Right cardiac atrium (tissue), 5 donors: Measurements from ENCODE around the gene VTCN1. TPM values are rescaled to one million over a fixed set of nuclear protein-coding genes. Genes with fewer than 3 reads are reported as not detected.

Source experiments
- ATAC-seq, 2 donors: fragments of 200-7000 bp; cut with Tn5 transposase; one replicate each; pipeline versions ENCODE4 v1.8.0 to v1.9.1; 2020; ENCODE audit warnings: moderate library complexity in 2 of 2, mild to moderate bottlenecking in 1 of 2
- DNase-seq, 3 donors: peaks; one replicate each; pipeline ENCODE4 v3.0.0-alpha.2; 2020
- H3K27ac ChIP-seq: one replicate; pipeline ENCODE4 v1.5.1; 2013; ENCODE audit warnings: mild to moderate bottlenecking, low read length, control low read depth, moderate library complexity
- H3K27me3 ChIP-seq: one replicate; pipeline ENCODE4 v1.6.1; 2013; ENCODE audit not compliant: control insufficient read depth, insufficient read depth
- H3K4me1 ChIP-seq: one replicate; pipeline ENCODE4 v1.6.1; 2013; ENCODE audit warnings: low read length; ENCODE audit not compliant: control insufficient read depth, insufficient read depth
- H3K4me3 ChIP-seq: one replicate; pipeline ENCODE4 v1.5.1; 2013; ENCODE audit warnings: low read length, control low read depth
- H3K9me3 ChIP-seq: one replicate; pipeline ENCODE4 v1.6.1; 2013; ENCODE audit warnings: low read length; ENCODE audit not compliant: control insufficient read depth
- WGBS: extraction: QIAGEN DNeasy Blood & Tissue Kit; methylation state at CpG from one replicate; pipeline ENCODE4 v1.1.7; 2013; 5-methylcytosine and 5-hydroxymethylcytosine counted together
- intact Hi-C, 4 donors: fragments of 100-400 bp; cut with DNase I; formaldehyde crosslinking; loops; one replicate each; pipeline versions ENCODE4 v1.11.0 to v1.14.0; 2022 to 2023
- polyA plus RNA-seq: library from polyadenylated mRNA; stranded (reverse); fragments of 200-250 nt; gene quantifications from one replicate; pipeline ENCODE4 v1.2.3, GENCODE V29; 2013
- total RNA-seq, 4 donors: library from RNA; stranded (reverse); fragmentation: NEBNext Ultra II Directional; extraction: Animal tissue kit (Norgen Biotek cat#: 25700); gene quantifications; one replicate each; pipeline ENCODE4 v1.2.1, GENCODE V29; 2021
- donor health status: healthy with polysubstance abuse.
- donor health status: DM: no; HTN: yes; CAD: no.
- donor health status: DM: no; HTN: no; CAD: no.
- donor health status: DM: no; HTN: yes; CAD: no; lungs with severe emphysema.
- donor health status: DM: yes; HTN: yes; CAD: no.

VTCN1 gene
- total and polyA plus RNA-seq, 5 donors, result 0.05 to 0.25 (median 0.11) TPM; not detected in 2

GRCh38 chr1:117180147-117180967 lies 30.4 kb downstream of the VTCN1 start:
- peak overlapping the region; percentile 27 for H3K27ac ChIP-seq
- peak in 1 of 2 donors; percentile 48 for ATAC-seq
- 72% methylated on average over 5 of the region's 5 CpGs for WGBS
- peaks cover 6% of the 10 kb centered on the region for H3K4me1 ChIP-seq
- H3K9me3 ChIP-seq, result no peaks in the 10 kb centered on the region
- no peaks in the 10 kb centered on the region for H3K27me3 ChIP-seq
- no peak for DNase-seq
- no peak overlapping the region for H3K4me3 ChIP-seq
- intact Hi-C loops, result loop anchor here in 1 of 4 donors (10.0 kb wide), 1 partner anchor 54 kb away; no protein-coding TSS in a partner anchor

DNA sequence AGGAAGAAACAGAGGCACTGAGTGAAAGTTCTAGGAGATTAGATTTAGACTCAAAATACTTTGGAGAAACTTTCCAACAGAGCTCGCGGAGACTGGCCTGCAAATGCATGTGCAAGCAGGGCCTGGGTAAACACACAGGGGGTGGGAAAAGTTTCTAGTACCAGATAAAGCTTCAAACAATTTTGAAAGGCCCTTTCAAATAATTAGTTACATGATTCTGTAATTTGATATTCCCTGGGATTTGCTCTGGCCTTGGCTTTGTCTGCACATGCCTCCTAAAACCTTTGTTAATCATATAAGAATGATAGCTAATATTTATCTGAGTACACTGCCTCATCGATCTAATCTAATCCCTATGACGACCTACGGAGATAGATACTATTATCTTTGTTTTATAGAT lies 31.3 kb downstream of the VTCN1 start:
- Histone ChIP-seq H3K9me3 (no peaks in the 10 kb centered on the region), H3K4me1 (peaks cover 6% of the 10 kb centered on the region), H3K27ac (no peak overlapping the region), H3K27me3 (no peaks in the 10 kb centered on the region), H3K4me3 (no peak overlapping the region)
- 45% methylated on average over 5 of the region's 5 CpGs for WGBS
- no peak for ATAC-seq
- intact Hi-C loops, result no loop called here
- DNase-seq, result no peak

DNA sequence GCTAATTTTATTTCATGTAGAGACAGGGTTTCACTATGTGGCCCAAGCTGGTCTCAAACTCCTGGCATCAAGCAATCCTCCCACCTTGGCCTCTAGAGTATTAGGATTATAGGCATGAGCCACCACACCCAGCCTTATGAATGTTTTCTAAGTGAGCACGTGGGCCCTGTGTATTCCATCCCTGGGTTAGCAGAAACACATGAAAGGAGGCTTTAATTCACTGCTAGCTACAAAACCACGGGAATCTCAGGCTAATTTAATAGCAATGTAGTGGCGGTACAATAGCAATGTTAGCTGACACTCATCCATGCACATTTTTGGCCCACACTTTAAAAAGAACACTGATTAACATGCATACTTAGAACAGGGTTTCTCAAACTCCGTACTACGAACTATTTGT lies 32.0 kb downstream of the VTCN1 start:
- H3K9me3 ChIP-seq, result no peaks in the 10 kb centered on the region
- DNase-seq (no peak), ATAC-seq (no peak)
- H3K27ac ChIP-seq, result peak overlapping the region; percentile 12
- intact Hi-C loops, result no loop called here
- WGBS, result 64% methylated on average over 5 of the region's 5 CpGs
- H3K4me3 ChIP-seq, result no peak overlapping the region
- H3K27me3 ChIP-seq, result no peaks in the 10 kb centered on the region
- H3K4me1 ChIP-seq, result peaks cover 6% of the 10 kb centered on the region

DNA sequence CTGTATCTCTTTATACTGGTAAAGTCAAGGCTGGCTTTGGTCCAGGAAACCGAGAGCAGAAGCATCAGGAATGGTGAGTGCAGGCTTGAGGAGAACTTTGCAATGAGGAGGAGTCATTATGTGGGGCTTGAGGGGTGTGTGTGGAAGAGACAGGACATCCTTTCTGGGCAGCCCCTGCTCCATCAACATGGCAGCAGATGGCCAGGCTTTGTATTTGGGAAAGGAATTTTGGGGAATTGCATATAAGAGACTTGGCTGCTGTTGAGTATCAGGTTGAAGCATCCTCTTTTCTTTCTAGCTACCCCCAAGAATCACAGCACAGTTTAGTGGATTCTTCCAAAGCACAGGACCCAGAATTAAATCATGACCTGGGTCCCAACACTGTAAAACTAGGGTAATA lies 33.4 kb downstream of the VTCN1 start:
- 38% methylated on average over 1 of the region's 1 CpG for WGBS
- ATAC-seq (no peak), DNase-seq (no peak)
- intact Hi-C loops, result no loop called here
- Histone ChIP-seq H3K4me1 (peaks cover 6% of the 10 kb centered on the region), H3K9me3 (no peaks in the 10 kb centered on the region), H3K27me3 (no peaks in the 10 kb centered on the region), H3K4me3 (no peak overlapping the region), H3K27ac (no peak overlapping the region)

DNA sequence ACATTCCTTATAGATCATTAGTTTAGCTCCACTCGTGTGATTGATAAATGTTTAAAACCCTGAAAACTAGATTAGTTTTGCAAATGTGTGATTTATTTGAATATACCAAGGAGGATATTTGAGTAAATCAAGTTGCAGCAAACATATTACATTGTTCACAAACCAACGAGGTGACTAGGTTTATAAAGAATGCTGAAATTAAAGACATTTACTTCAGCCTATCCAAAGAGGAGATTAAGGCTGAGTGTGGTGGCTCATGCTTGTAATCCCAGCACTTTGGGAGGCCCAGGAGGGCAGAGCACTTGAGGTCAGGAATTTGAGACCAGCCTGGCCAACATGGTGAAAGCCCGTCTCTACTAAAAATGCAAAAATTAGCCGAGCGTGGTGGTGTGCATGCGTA lies 34.1 kb downstream of the VTCN1 start:
- no peak for ATAC-seq
- H3K9me3 ChIP-seq, result no peaks in the 10 kb centered on the region
- DNase-seq, result no peak
- WGBS, result 87% methylated on average over 6 of the region's 6 CpGs
- H3K27ac ChIP-seq, result no peak overlapping the region
- intact Hi-C loops, result no loop called here
- H3K27me3 ChIP-seq, result no peaks in the 10 kb centered on the region
- H3K4me3 ChIP-seq, result no peak overlapping the region
- peaks cover 6% of the 10 kb centered on the region for H3K4me1 ChIP-seq

DNA sequence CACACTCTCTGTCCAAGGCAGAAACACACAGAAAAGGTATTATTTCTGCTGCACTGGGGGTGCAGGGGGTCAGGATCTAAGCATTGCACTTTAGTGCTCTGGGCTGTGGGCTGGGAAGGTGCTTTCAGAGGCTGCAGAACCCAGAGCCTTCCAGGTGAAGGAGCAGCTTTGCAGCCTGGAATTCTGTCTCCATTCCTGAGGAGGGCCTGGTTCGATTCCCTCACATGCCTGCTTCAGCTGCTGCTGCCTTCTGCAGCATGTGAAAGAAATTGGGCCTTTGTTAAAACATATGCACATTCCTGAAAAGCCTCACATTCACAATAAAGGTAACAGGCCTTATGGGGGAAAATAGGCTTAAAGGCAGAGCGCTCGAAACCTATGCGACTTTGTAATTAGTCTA lies 35.9 kb downstream of the VTCN1 start:
- H3K4me3 ChIP-seq, result no peak overlapping the region
- no peak overlapping the region for H3K27ac ChIP-seq
- intact Hi-C loops, result no loop called here
- peaks cover 2% of the 10 kb centered on the region for H3K4me1 ChIP-seq
- no peaks in the 10 kb centered on the region for H3K9me3 ChIP-seq
- H3K27me3 ChIP-seq, result no peaks in the 10 kb centered on the region
- no peak for DNase-seq
- 93% methylated on average over 4 of the region's 4 CpGs for whole genome bisulfite sequencing
- ATAC-seq, result no peak

- Histone ChIP-seq H3K4me3 (no peak overlapping the region), H3K4me1 (peaks cover 2% of the 10 kb centered on the region), H3K9me3 (no peaks in the 10 kb centered on the region), H3K27me3 (no peaks in the 10 kb centered on the region), H3K27ac (no peak overlapping the region)
- 37% methylated on average over 6 of the region's 6 CpGs for WGBS
- no peak for ATAC-seq
- intact Hi-C loops, result no loop called here
- DNase-seq, result no peak
Measured at GRCh38 chr1:117173691-117174090, 37.0 kb downstream of the VTCN1 start.

DNA sequence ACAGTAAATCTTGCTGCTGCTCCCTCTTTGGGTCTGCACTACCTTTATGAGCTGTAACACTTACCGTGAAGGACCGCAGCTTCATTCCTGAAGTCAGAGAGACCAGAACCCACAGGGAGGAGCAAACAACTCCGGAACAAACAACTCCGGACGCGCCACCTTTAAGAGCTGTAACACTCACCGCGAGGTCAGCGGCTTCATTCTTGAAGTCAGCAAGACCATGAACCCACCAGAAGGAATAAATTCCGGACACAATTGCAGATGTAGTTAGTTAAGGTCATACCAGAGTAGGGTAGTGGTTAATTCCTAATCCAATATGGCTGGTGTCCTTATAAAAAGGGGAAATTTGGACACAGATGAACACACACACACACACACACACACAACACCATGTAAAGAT lies 37.7 kb downstream of the VTCN1 start:
- Histone ChIP-seq H3K27ac (peak overlapping the region; percentile 57), H3K27me3 (no peaks in the 10 kb centered on the region), H3K4me1 (peaks cover 2% of the 10 kb centered on the region), H3K9me3 (no peaks in the 10 kb centered on the region), H3K4me3 (no peak overlapping the region)
- intact Hi-C loops, result no loop called here
- DNase-seq, result no peak
- WGBS, result 97% methylated on average over 10 of the region's 10 CpGs
- ATAC-seq, result no peak

DNA sequence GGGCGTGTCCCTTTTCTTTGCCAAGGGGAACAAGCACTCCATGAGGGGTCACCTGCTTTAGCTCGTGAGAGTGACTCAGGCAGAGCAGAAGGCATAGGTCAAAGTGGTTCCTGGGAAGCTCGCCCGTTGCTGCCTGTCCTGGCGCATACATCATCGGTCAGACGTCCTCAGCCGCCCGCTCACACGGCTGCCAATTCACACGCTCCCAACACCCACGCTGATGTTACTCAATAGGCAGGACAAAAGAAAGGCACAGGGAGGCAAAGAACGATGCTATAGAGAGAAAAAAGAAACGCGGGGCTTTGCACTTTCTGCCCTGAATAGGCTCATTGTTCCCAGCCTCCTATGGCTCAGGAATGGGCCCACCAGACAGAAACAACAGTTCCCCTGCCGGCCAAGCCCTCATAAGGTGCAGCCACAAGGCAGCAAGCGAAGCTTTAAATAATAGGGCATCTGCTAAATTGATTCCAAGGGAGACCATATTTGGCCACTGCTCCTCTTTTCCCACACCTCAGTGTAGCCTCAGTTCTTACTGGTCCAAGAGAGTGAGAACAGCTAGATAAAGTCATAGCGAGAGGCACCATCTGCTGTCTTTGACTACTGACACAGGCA lies 38.7 kb downstream of the VTCN1 start:
- 51% methylated on average over 18 of the region's 18 CpGs for WGBS
- peak; percentile 93 to 95 for ATAC-seq

DNA sequence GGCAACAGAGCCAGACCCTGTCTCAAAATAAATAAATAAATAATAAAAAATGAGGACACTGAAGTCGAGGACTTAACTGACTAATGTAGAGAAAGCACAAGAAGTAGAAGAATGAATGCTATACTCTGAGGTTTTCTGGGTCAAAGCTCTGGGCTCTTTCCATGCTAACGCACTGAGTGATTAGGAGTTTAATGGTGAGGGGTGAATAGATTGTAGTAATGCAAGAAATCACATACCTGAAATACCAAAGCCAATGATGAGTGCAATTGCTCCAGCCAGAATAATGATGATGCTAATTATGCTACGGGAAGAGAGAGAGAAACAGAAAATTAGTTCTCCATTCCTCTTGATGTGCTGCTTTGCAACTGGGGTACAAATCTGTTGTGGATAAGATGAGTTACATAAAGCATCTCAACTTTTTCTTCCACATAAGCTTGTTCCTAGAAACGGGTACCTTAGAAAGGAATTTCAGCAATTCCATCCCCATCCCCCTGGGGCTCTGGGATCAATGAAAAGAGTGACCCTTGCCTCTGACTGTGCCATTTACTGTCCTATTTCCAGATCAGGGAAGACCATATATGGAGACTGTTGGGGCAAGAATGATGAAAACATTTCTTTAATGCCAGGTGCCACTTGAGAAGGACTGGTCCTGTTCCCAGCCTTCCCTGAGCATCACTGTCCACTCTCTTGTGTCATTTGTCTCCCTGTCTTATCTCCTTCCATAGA lies 40.7 kb downstream of the VTCN1 start:
- ATAC-seq (no peak), DNase-seq (no peak)
- intact Hi-C loops, result no loop called here
- H3K4me1 ChIP-seq, result no peaks in the 10 kb centered on the region
- H3K4me3 ChIP-seq, result no peak overlapping the region
- H3K27me3 ChIP-seq, result no peaks in the 10 kb centered on the region
- H3K9me3 ChIP-seq, result no peaks in the 10 kb centered on the region
- 80% methylated on average over 4 of the region's 4 CpGs for WGBS
- H3K27ac ChIP-seq, result no peak overlapping the region

More for the DNA sequence above, 38.7 kb downstream of the VTCN1 start:
- H3K27me3 ChIP-seq, result no peaks in the 10 kb centered on the region
- peak overlapping the region; percentile 57 for H3K27ac ChIP-seq
- no peak overlapping the region for H3K4me3 ChIP-seq
- DNase-seq, result peak; percentile 78 to 89 (median 85)
- H3K4me1 ChIP-seq, result no peaks in the 10 kb centered on the region
- H3K9me3 ChIP-seq, result no peaks in the 10 kb centered on the region
- intact Hi-C loops, result no loop called here

- H3K4me3 ChIP-seq, result no peak overlapping the region
- ATAC-seq, result no peak
- no peaks in the 10 kb centered on the region for H3K4me1 ChIP-seq
- H3K27ac ChIP-seq, result no peak overlapping the region
- H3K27me3 ChIP-seq, result no peaks in the 10 kb centered on the region
- no peak for DNase-seq
- intact Hi-C loops, result no loop called here
- H3K9me3 ChIP-seq, result no peaks in the 10 kb centered on the region
Measured at GRCh38 chr1:117167402-117167801, 43.3 kb downstream of the VTCN1 start.
